GM08714 (cell line): Measurements from ENCODE around the gene DNM1.

ENCODE experiments used
- H3K4me3 ChIP-seq: fragments of 200-500 bp; sonication (Bioruptor generic); 2 replicates; pipeline ENCODE4 v1.5.1; 2014; ENCODE audit warnings: mild to moderate bottlenecking, low read length, inconsistent platforms
- ZNF274 ChIP-seq: IDR thresholded peaks from 2 replicates; pipeline ENCODE4 v1.6.1; 2012; ENCODE audit warnings: mild to moderate bottlenecking, low read depth, low read length

DNM1 gene

DNA sequence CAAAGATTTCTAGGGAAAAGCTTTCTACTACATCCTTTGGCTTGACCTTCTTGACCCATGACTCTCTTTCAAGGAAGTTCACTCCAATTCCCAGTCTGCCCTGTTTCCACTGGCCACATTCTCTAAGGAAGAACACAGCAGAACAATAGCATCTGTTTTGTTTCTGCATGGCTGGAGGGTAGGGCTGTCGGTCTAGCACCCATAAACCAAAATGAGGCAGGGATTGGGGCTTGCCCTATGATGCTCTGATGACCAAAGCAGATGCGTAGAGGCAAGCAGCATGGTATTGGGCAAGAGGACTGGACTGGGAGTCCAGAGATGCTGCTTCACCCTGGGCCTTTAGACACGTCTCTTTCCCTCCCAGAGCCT, 48.5 kb downstream of the DNM1 start:
- H3K4me3 ChIP-seq, result no peak overlapping the region
- no peak for TF ChIP-seq ZNF274

DNA sequence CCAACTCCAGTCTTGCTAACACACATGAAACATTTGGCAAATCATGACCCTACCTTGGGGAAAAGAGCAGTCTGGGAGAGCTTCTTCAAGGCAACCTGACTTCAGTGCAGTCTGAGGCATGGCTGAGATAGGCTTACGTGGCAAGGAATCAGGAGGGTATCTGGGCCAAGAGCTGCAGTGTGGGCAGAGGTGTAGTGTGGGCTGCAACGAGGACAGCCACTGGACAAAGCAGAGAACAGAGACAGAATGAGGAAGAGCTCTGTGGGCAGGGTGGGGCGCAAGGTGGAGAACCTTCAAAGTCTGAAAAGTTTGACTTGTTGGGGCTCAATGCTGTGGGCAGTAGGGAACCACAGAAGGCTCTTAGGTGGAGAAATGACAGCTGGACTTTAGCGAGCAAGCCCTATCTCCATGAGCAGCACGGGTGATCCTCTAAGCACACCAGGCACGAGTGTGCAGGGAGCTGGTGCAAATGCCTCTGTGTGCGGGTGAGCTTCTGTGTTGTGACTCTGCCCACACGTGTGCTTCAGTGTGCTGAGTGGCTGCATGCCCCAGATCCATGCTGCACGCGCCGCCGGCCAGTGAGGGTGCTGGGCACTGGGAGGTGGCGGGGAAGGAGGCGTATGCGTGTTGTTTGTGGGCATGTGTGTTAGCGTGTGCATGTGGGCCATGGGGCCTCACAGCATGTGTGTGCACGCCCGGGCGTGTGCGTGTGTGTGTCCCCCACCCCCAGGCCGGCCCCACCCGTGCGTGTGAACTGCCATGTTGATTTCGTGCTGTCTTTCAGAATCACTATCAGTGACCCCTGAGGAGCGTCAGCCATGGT, 49.3 kb downstream of the DNM1 start:
- no peak for TF ChIP-seq ZNF274
- no peak overlapping the region for H3K4me3 ChIP-seq

DNA sequence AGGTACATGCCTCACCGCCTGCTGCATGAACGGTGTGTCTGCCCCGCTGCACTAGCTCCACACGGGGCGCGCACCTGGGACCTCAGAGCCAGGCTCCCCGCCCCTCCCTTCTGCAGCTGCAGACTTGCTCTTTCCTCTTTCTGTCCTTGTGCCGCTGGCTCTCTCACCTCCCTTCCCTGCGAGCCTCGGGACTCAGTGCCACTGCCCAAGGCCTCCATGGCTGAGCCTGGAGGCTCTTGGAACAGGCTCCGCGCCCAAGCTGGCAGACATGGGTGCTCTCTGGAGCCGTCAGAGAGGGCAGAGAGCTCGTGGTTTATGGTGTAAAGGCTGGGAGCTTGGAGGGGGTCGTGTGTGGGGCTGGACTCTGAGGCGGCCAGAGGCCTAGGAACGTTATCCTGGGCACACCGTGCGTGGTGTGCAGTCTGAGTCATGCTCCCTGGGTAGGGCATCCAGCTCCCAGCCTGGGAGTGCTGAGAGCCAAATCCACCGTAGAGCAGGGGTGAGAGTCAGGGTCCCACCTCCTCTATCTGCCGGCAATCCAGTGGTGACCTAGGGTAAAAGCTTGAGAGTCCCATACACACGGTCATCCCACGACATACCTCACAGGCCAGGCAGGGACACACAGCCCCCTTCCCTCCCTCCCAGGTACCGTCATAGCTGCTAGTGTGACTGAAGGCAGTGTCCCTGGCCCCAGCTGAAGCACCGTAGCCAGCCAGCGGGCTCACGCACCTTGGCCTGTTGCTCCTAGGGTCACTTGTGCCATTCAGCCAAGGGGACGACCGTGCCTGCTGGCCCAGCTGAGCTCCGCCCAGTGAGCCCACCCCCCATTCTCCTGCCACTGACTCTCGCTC, 50.2 kb downstream of the DNM1 start:
- no peak for TF ChIP-seq ZNF274
- H3K4me3 ChIP-seq, result no peak overlapping the region

GRCh38 chr9:128253991-128254346, 50.8 kb downstream of the DNM1 start:
- H3K4me3 ChIP-seq, result no peak overlapping the region
- TF ChIP-seq ZNF274, result no peak

- no peak overlapping the region for H3K4me3 ChIP-seq
- TF ChIP-seq ZNF274, result no peak
These were observed 51.2 kb downstream of the DNM1 start for GRCh38 chr9:128254362-128254761.

GRCh38 chr9:128254855-128255759, 51.9 kb downstream of the DNM1 start:
- no peak overlapping the region for H3K4me3 ChIP-seq
- no peak for TF ChIP-seq ZNF274

GRCh38 chr9:128257086-128257825, 54.1 kb downstream of the DNM1 start:
- TF ChIP-seq ZNF274, result no peak
- no peak overlapping the region for H3K4me3 ChIP-seq

- no peak overlapping the region for H3K4me3 ChIP-seq
- TF ChIP-seq ZNF274, result no peak
These were observed 54.7 kb downstream of the DNM1 start for GRCh38 chr9:128257907-128258306.

DNA sequence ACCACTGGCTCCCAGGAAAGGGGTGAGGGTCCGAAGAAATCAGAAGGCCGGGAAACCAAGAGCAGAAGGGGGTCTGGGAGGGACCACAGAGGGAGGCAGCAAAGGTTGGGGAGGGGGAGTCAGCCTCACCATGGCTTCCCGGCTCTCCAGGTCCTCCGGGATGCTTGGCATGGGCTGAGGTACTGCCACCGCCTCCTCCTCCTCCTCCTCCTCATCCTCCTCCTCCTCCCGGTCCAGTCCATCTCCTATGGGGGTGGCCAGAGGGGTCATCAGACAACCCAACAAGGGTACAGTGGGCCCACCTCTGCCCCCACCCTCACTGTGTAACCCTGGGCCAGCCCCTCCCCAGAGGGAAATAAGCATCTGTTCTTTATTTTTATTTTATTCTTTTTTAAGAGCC, 55.1 kb downstream of the DNM1 start:
- no peak overlapping the region for H3K4me3 ChIP-seq
- no peak for TF ChIP-seq ZNF274

DNA sequence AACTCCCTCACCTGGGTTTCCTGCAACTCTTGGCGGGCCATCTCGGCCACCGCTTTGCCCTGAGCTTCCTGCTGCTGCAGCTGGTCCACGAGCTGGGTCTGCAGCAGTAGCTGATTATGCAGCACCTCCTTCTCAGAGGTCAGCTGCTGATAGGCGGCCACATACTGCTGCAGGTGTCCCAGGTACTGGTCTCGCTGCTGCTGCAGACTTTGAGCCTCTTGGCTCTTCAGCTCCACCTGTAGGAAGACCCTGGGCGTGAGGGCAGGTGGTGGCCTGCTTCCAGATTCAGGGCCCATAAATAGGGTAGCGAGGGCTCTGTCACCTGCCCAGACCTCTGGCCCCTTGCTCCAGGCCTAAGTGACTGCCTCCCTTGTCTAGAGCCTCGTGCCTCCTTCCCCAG, 56.0 kb downstream of the DNM1 start:
- no peak for TF ChIP-seq ZNF274
- no peak overlapping the region for H3K4me3 ChIP-seq

DNA sequence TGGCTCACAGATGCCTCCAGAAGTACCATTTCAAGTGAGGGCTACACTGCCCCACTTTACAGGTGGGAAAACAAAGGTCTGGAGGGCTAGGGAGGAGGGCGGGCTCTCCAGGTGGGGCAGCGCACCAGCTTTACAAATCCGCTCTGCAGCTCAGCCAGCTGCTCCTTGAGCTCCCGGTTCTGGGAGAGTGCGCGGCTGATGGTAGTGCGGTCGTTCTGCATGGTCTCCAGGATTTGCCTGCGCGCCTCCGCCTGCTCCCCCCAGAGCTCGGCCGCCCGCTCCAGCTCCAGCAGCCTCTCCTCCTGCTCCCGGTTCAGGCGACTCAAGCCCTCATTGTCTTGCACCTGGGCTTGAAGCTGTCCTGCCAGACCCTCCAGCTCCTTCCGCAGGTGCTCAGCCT, 57.2 kb downstream of the DNM1 start:
- H3K4me3 ChIP-seq, result no peak overlapping the region
- no peak for TF ChIP-seq ZNF274

DNA sequence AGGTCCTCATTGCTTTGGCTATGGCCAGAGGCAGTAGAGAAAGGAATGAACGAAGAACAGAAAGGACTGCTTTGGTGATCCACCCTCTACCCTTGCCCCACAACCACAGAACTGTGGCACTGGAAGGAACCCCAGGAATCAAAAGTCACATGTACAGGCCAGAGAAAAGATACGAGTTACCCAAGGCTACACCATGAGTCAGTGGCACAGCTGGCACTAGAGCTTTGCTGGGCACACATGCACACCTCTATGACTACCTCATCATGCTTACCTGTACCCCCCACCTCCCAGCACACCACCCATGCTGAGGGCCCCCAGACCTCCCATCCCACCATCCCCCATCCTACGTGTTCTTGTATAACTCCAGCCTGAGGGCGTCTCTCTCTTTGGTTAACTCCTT, 59.5 kb downstream of the DNM1 start:
- no peak for TF ChIP-seq ZNF274
- no peak overlapping the region for H3K4me3 ChIP-seq

DNA sequence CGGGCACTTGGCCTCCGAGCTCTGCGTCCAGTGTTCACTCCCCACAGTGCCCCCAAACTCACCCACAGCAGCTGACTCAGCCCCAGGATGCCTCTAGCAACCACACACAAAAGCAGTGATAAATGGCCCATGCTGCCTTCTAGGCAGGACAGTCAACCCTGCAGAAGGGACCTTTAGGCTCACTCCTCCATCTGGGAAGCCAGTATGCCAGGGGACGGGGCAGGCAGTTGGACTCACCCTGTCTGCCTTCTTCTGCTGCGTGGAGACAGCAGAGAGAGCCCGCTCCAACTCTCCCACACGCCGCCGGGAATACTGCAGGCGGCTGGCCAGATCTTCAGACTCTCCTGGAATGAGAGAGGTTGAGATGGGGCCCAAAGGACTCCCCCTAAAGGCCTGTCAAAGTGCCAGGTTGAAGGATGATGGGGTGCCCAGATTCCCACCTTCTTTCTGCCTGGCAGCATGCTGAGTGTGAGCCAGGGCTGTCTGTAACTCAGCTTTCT, 62.2 kb downstream of the DNM1 start:
- TF ChIP-seq ZNF274, result no peak
- H3K4me3 ChIP-seq, result no peak overlapping the region
